Smooth muscle cell (in vitro differentiated cells): ENCODE results near the gene SIRT5. TPM values are rescaled to one million over a fixed set of nuclear protein-coding genes. Genes with fewer than 3 reads are reported as not detected.

ENCODE experiments used
- DNase-seq: peaks from one replicate; lab custom pipeline; 2025; ENCODE audit not compliant: unreplicated experiment; lab: John Stamatoyannopoulos, UW
- H2AFZ ChIP-seq: fragments of 200-600 bp; sonication (generic); 2 replicates; pipeline ENCODE4 v1.6.0; 2016; ENCODE audit warnings: antibody characterized with exemption, low read depth, mild to moderate bottlenecking
- H3F3A ChIP-seq: fragments of 200-600 bp; sonication (generic); 2 replicates; pipeline ENCODE4 v1.6.0; 2017; ENCODE audit warnings: antibody characterized with exemption, low read depth
- H3K27ac ChIP-seq: fragments of 200-600 bp; sonication (generic); 2 replicates; pipeline ENCODE4 v1.5.1; 2016; ENCODE audit warnings: low read depth, mild to moderate bottlenecking
- H3K27me3 ChIP-seq: fragments of 200-600 bp; sonication (generic); 2 replicates; pipeline ENCODE4 v1.6.1; 2016; ENCODE audit warnings: low read depth, mild to moderate bottlenecking
- H3K36me3 ChIP-seq: fragments of 200-600 bp; sonication (generic); 2 replicates; pipeline ENCODE4 v1.5.1; 2016; ENCODE audit warnings: low read depth
- H3K4me1 ChIP-seq: fragments of 200-600 bp; sonication (generic); 2 replicates; pipeline ENCODE4 v1.5.1; 2016; ENCODE audit warnings: low read depth
- H3K4me2 ChIP-seq: fragments of 200-600 bp; sonication (generic); 2 replicates; pipeline ENCODE4 v1.6.0; 2016; ENCODE audit warnings: mild to moderate bottlenecking
- H3K4me3 ChIP-seq: fragments of 200-600 bp; sonication (generic); 2 replicates; pipeline ENCODE4 v1.5.1; 2016; ENCODE audit warnings: mild to moderate bottlenecking
- H3K79me2 ChIP-seq: fragments of 200-600 bp; sonication (generic); 2 replicates; pipeline ENCODE4 v1.6.0; 2016; ENCODE audit warnings: low read depth, mild to moderate bottlenecking
- H3K9ac ChIP-seq: fragments of 200-600 bp; sonication (generic); 2 replicates; pipeline ENCODE4 v1.6.0; 2016; ENCODE audit warnings: low read depth
- H3K9me3 ChIP-seq: fragments of 200-600 bp; sonication (generic); replicated peaks from 2 replicates; pipeline ENCODE4 v1.5.1; 2016; ENCODE audit warnings: low read depth
- H4K20me1 ChIP-seq: fragments of 200-600 bp; sonication (generic); 2 replicates; pipeline ENCODE4 v1.6.0; 2016; ENCODE audit warnings: low read depth
- CTCF ChIP-seq: fragments of 200-600 bp; sonication (generic); IDR thresholded peaks from 2 replicates; pipeline ENCODE4 v1.5.1; 2017; ENCODE audit warnings: borderline replicate concordance, mild to moderate bottlenecking, antibody characterized with exemption; ENCODE audit not compliant: insufficient read depth, poor library complexity, severe bottlenecking
- WGBS: methylation state at CpG from one replicate; pipeline ENCODE4 v1.1.7; 2016; ENCODE audit warnings: low lambda C conversion rate; 5-methylcytosine and 5-hydroxymethylcytosine counted together
- polyA plus RNA-seq: library from polyadenylated mRNA; unstranded; fragments of >200 nt; fragmentation: Nextera tagmentation; extraction: Ambion mirVana; gene quantifications from 2 replicates; pipeline ENCODE4 v1.2.1, GENCODE V29; 2016
- total RNA-seq: library from RNA; depleted of rRNA; stranded (reverse); fragments of >200 nt; gene quantifications from 2 replicates; pipeline ENCODE4 v1.2.3, GENCODE V29; 2014

SIRT5 gene
- total and polyA plus RNA-seq, 2 experiments from 2014 or later = 5.2 to 5.5 TPM

DNA sequence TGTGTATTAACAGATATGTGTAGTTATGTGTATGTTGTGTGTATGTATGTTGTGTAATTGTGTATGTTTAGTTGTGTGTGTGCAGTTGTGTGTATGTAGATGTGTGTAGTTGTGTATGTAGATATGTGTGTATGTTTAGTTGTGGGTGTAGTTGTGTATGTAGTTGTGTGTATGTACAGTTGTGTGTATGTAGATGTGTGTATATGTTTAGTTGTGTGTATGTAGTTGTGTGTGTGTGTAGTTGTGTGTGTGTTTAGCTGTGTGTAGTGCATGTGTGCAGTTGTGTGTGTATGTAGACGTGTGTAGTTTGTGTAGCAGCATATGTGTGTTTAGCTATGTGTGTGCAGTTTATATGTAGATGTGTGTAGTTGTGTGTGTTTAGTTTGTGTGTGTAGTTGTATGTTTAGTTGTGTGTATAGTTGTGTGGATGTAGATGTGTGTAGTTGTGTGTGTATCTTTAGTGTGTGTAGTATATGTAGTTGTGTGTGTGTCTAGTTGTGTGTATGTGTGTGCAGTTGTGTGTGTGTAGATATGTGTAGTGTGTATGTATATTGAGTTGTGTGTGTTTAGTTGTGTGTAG, 16.3 kb downstream of the SIRT5 start:
- Histone ChIP-seq H3K27me3 (no peaks in the 10 kb centered on the region), H3K9ac (no peak overlapping the region), H3K4me3 (no peak overlapping the region), H3K4me1 (no peaks in the 10 kb centered on the region), H2AFZ (no peak overlapping the region), H3K4me2 (no peak overlapping the region), H3K9me3 (no peaks in the 10 kb centered on the region), H3K36me3 (no peaks in the 10 kb centered on the region), H3K79me2 (no peaks in the 10 kb centered on the region), H4K20me1 (no peaks in the 10 kb centered on the region), H3F3A (no peaks in the 10 kb centered on the region), H3K27ac (no peak overlapping the region)
- DNase-seq = no peak
- 100% methylated on average over 1 of the region's 1 CpG for WGBS
- TF ChIP-seq CTCF = no peak

DNA sequence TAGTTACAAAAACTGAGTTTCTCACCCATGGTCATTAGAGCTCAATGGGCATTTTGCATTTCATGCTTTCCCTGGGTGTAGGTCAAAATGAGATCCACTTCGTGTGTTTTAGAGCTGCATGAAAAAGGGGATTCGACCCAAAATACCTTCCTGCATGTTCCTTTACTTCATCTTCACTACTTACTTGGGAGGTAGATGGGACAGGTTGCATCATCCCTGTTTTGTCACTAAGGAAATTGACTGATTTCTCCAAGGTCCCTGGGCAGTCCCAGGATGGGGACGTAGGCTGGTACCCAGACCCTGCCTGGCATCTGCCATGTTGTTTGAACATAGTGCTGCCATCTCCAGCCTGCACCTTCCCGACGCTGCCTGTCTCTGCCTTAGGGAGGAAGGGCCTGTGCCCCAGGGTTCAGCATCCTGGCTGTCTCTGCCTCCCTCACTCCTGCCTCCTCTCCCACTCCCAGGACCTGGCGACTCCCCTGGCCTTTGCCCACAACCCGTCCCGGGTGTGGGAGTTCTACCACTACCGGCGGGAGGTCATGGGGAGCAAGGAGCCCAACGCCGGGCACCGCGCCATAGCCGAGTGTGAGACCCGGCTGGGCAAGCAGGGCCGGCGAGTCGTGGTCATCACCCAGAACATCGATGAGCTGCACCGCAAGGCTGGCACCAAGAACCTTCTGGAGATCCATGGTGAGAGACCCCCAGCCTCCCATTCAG, 17.0 kb downstream of the SIRT5 start:
- no peak overlapping the region for H3K9ac ChIP-seq
- no peaks in the 10 kb centered on the region for H3K27me3 ChIP-seq
- no peaks in the 10 kb centered on the region for H3F3A ChIP-seq
- 96% methylated on average over 21 of the region's 21 CpGs for WGBS
- DNase-seq = no peak
- H3K79me2 ChIP-seq = no peaks in the 10 kb centered on the region
- no peak for TF ChIP-seq CTCF
- H3K4me3 ChIP-seq = no peak overlapping the region
- no peaks in the 10 kb centered on the region for H3K36me3 ChIP-seq
- H3K4me1 ChIP-seq = no peaks in the 10 kb centered on the region
- H4K20me1 ChIP-seq = no peaks in the 10 kb centered on the region
- H2AFZ ChIP-seq = no peak overlapping the region
- H3K4me2 ChIP-seq = no peak overlapping the region
- H3K9me3 ChIP-seq = no peaks in the 10 kb centered on the region
- no peak overlapping the region for H3K27ac ChIP-seq

DNA sequence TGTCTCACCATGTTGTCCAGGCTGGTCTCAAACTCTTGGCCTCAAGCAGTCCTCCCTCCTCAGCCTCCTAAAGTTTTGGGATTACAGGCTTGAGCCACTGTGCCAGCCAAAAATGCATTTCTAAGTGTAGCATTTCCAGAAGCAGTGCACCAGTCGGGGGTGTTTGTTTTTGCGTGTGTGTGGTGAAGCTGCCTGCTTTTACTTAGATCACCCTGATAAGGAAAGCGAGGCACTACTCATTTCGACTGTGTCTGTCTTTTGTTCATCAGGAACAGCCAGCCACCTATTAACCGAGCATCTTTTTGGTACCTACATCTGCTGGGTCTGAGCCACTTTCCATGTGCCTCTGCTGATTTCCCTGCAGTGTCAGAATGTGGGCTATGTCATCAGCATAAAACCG, 18.7 kb downstream of the SIRT5 start:
- no peak overlapping the region for H2AFZ ChIP-seq
- H3F3A ChIP-seq = no peaks in the 10 kb centered on the region
- H3K4me2 ChIP-seq = no peak overlapping the region
- H4K20me1 ChIP-seq = no peaks in the 10 kb centered on the region
- no peaks in the 10 kb centered on the region for H3K27me3 ChIP-seq
- no peaks in the 10 kb centered on the region for H3K36me3 ChIP-seq
- WGBS = 63% methylated on average over 6 of the region's 6 CpGs
- no peak for TF ChIP-seq CTCF
- H3K27ac ChIP-seq = peak overlapping the region; percentile 29
- no peaks in the 10 kb centered on the region for H3K79me2 ChIP-seq
- no peak overlapping the region for H3K9ac ChIP-seq
- H3K4me3 ChIP-seq = no peak overlapping the region
- no peaks in the 10 kb centered on the region for H3K4me1 ChIP-seq
- no peaks in the 10 kb centered on the region for H3K9me3 ChIP-seq
- no peak for DNase-seq

DNA sequence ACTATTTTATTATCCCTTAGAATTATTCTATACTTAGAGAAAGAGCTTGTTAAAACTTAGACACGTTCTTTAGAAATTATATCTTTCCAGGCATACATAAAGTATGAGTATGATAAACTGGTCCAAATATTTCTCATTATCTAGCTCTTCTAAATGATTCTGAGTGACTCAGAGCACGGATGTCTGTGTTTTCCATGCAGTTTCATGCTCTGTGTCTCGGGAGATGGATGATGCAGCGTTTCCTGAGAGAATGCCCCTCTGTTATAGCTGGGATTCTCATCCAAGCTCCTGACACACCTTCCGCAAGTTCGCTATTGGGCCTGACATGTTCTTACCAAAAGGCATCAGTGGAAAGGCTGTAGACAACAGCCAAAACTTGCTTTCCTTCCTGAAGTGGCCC, 19.3 kb downstream of the SIRT5 start:
- Histone ChIP-seq H3K79me2 (no peaks in the 10 kb centered on the region), H3K27ac (peak overlapping the region; percentile 29), H3K27me3 (no peaks in the 10 kb centered on the region), H3K9ac (no peak overlapping the region), H3K4me1 (no peaks in the 10 kb centered on the region), H3K9me3 (no peaks in the 10 kb centered on the region), H3F3A (no peaks in the 10 kb centered on the region), H4K20me1 (no peaks in the 10 kb centered on the region), H3K4me2 (no peak overlapping the region), H3K36me3 (no peaks in the 10 kb centered on the region), H2AFZ (no peak overlapping the region), H3K4me3 (no peak overlapping the region)
- 67% methylated on average over 6 of the region's 6 CpGs for WGBS
- no peak for TF ChIP-seq CTCF
- no peak for DNase-seq
